HEK293 (cell line): Measurements from ENCODE around the gene MALAT1.

ENCODE experiments used
- CTCF ChIA-PET: fragments of 350-600 bp; formaldehyde crosslinking; extraction: SDS; loops from one replicate; lab custom pipeline; 2021; ENCODE audit warnings: antibody characterized with exemption; lab: Yijun Ruan, JAX
- POLR2A ChIA-PET: fragments of 300-600 bp; formaldehyde crosslinking; extraction: SDS; loops from one replicate; lab custom pipeline; 2020; ENCODE audit warnings: antibody characterized with exemption, inconsistent platforms; lab: Yijun Ruan, JAX
- H3K27ac ChIP-seq: fragments of 200-500 bp; sonication (Bioruptor generic); 2 replicates; pipeline ENCODE4 v1.5.1; 2014; ENCODE audit warnings: low read depth, low read length, control low read depth, inconsistent platforms; ENCODE audit errors: extremely low read depth
- H3K36me3 ChIP-seq, 2 experiments: fragments of 200-500 bp in 1 of 2; sonication (Bioruptor generic) in 1 of 2; 1 replicate in 1 of 2; 2 replicates in 1 of 2; pipeline ENCODE4 v1.5.1; 2014 to 2017; ENCODE audit warnings: inconsistent platforms in 2 of 2, low read length in 2 of 2; ENCODE audit not compliant: control insufficient read depth in 2 of 2, insufficient read depth in 1 of 2
- H3K4me1 ChIP-seq: fragments of 200-500 bp; sonication (Bioruptor generic); 2 replicates; pipeline ENCODE4 v1.5.1; 2014; ENCODE audit warnings: mild to moderate bottlenecking, low read length, inconsistent platforms; ENCODE audit not compliant: control insufficient read depth, insufficient read depth
- H3K4me3 ChIP-seq: 2 replicates; pipeline ENCODE4 v1.5.1; 2011; ENCODE audit warnings: low read depth, mild to moderate bottlenecking, control low read depth, low read length, moderate library complexity
- H3K9me3 ChIP-seq: fragments of 200-500 bp; sonication (Bioruptor generic); 2 replicates; pipeline ENCODE4 v1.5.1; 2014; ENCODE audit warnings: low read depth, low read length, inconsistent platforms; ENCODE audit not compliant: control insufficient read depth, insufficient read depth
- BCL11B ChIP-seq: fragments of 450-650 bp; formaldehyde crosslinking; IDR thresholded peaks from 2 replicates; pipeline ENCODE4 v1.5.1; 2016; ENCODE audit warnings: low read depth, missing biosample characterization, missing genetic modification characterization
- GLI2 ChIP-seq: fragments of 450-650 bp; formaldehyde crosslinking; IDR thresholded peaks from 2 replicates; pipeline ENCODE4; 2017; ENCODE audit warnings: missing biosample characterization, missing genetic modification characterization, low read depth, borderline replicate concordance
- HOXA7 ChIP-seq: sonication (generic); formaldehyde crosslinking; IDR thresholded peaks from 2 replicates; pipeline ENCODE4 v1.8.1; 2022; ENCODE audit warnings: missing genetic modification reagents, borderline replicate concordance
- KLF1 ChIP-seq: fragments of 450-650 bp; formaldehyde crosslinking; IDR thresholded peaks from 2 replicates; pipeline ENCODE4 v1.5.1; 2016; ENCODE audit warnings: missing biosample characterization, missing genetic modification characterization
- KLF9 ChIP-seq: fragments of 450-650 bp; formaldehyde crosslinking; IDR thresholded peaks from 2 replicates; pipeline ENCODE4 v1.5.1; 2016; ENCODE audit warnings: missing biosample characterization, missing genetic modification characterization, low read depth
- WT1 ChIP-seq: fragments of 450-650 bp; formaldehyde crosslinking; IDR thresholded peaks from 2 replicates; pipeline ENCODE4 v1.5.1; 2016; ENCODE audit warnings: missing biosample characterization, missing genetic modification characterization
- ZFHX2 ChIP-seq: fragments of 450-650 bp; formaldehyde crosslinking; conservative IDR thresholded peaks from 2 replicates; pipeline ENCODE4 v1.5.1; 2016; ENCODE audit warnings: missing biosample characterization, missing genetic modification characterization
- ZFP3 ChIP-seq: fragments of 450-650 bp; formaldehyde crosslinking; IDR thresholded peaks from 2 replicates; pipeline ENCODE4 v1.5.1; 2016; ENCODE audit warnings: low read depth, missing biosample characterization, missing genetic modification characterization
- ZNF155 ChIP-seq: fragments of 450-650 bp; formaldehyde crosslinking; IDR thresholded peaks from 2 replicates; pipeline ENCODE4 v1.5.1; 2016; ENCODE audit warnings: missing biosample characterization, missing genetic modification characterization
- ZNF19 ChIP-seq: fragments of 450-650 bp; formaldehyde crosslinking; IDR thresholded peaks from 2 replicates; pipeline ENCODE4; 2016; ENCODE audit warnings: missing biosample characterization, missing genetic modification characterization, low read depth
- ZNF211 ChIP-seq: fragments of 450-650 bp; formaldehyde crosslinking; IDR thresholded peaks from 2 replicates; pipeline ENCODE4 v1.5.1; 2016; ENCODE audit warnings: low read depth, missing biosample characterization, missing genetic modification characterization
- ZNF214 ChIP-seq: fragments of 450-650 bp; formaldehyde crosslinking; IDR thresholded peaks from 2 replicates; pipeline ENCODE4 v1.5.1; 2017; ENCODE audit warnings: missing biosample characterization, mild to moderate bottlenecking, missing genetic modification characterization, borderline replicate concordance
- ZNF239 ChIP-seq: fragments of 450-650 bp; formaldehyde crosslinking; IDR thresholded peaks from 2 replicates; pipeline ENCODE4 v1.5.1; 2016; ENCODE audit warnings: missing biosample characterization, missing genetic modification characterization
- ZNF274 ChIP-seq, 2 experiments: fragments of 200-500 bp in 1 of 2; fragments of 450-650 bp in 1 of 2; sonication (Bioruptor generic) in 1 of 2; formaldehyde crosslinking in 1 of 2; IDR thresholded peaks; 2 replicates each; pipeline versions ENCODE4 v1.5.1 to v1.6.1; 2014 to 2016; ENCODE audit warnings: borderline replicate concordance in 1 of 2, inconsistent platforms in 1 of 2, low read length in 1 of 2, missing biosample characterization in 1 of 2, missing genetic modification characterization in 1 of 2
- ZNF324 ChIP-seq: fragments of 450-650 bp; formaldehyde crosslinking; IDR thresholded peaks from 2 replicates; pipeline ENCODE4 v1.5.1; 2016; ENCODE audit warnings: missing biosample characterization, missing genetic modification characterization
- ZNF37A ChIP-seq: fragments of 450-650 bp; IDR thresholded peaks from 2 replicates; pipeline ENCODE4 v1.5.1; 2018; ENCODE audit warnings: missing biosample characterization, missing genetic modification characterization
- ZNF391 ChIP-seq: fragments of 450-650 bp; formaldehyde crosslinking; IDR thresholded peaks from 2 replicates; pipeline ENCODE4 v1.5.1; 2016; ENCODE audit warnings: low read depth, missing biosample characterization, missing genetic modification characterization, borderline replicate concordance
- ZNF473 ChIP-seq: fragments of 450-650 bp; formaldehyde crosslinking; IDR thresholded peaks from 2 replicates; pipeline ENCODE4 v1.5.1; 2017; ENCODE audit warnings: missing biosample characterization, missing genetic modification characterization
- ZNF514 ChIP-seq: fragments of 450-650 bp; formaldehyde crosslinking; IDR thresholded peaks from 2 replicates; pipeline ENCODE4 v1.5.1; 2016; ENCODE audit warnings: missing biosample characterization, missing genetic modification characterization
- ZNF548 ChIP-seq: fragments of 450-650 bp; formaldehyde crosslinking; IDR thresholded peaks from 2 replicates; pipeline ENCODE4 v1.5.1; 2016; ENCODE audit warnings: missing biosample characterization, missing genetic modification characterization
- ZNF560 ChIP-seq: fragments of 450-650 bp; formaldehyde crosslinking; IDR thresholded peaks from 2 replicates; pipeline ENCODE4 v1.5.1; 2017; ENCODE audit warnings: missing biosample characterization, missing genetic modification characterization, borderline replicate concordance
- ZNF596 ChIP-seq: fragments of 450-650 bp; IDR thresholded peaks from 2 replicates; pipeline ENCODE4 v1.5.0; 2018; ENCODE audit warnings: missing biosample characterization, mild to moderate bottlenecking, missing genetic modification characterization, moderate library complexity
- ZNF645 ChIP-seq: fragments of 450-650 bp; formaldehyde crosslinking; IDR thresholded peaks from 2 replicates; pipeline ENCODE4; 2016; ENCODE audit warnings: missing biosample characterization, missing genetic modification characterization
- ZNF658 ChIP-seq: fragments of 450-650 bp; formaldehyde crosslinking; IDR thresholded peaks from 2 replicates; pipeline ENCODE4; 2016; ENCODE audit warnings: missing biosample characterization, missing genetic modification characterization
- ZNF792 ChIP-seq: fragments of 450-650 bp; formaldehyde crosslinking; IDR thresholded peaks from 2 replicates; pipeline ENCODE4 v1.5.1; 2016; ENCODE audit warnings: missing biosample characterization, missing genetic modification characterization
- ZXDB ChIP-seq: fragments of 450-650 bp; formaldehyde crosslinking; IDR thresholded peaks from 2 replicates; pipeline ENCODE4 v1.5.1; 2016; ENCODE audit warnings: missing biosample characterization, missing genetic modification characterization
- TF ChIP-seq, protein P1 (sequence below): fragments of 450-650 bp; formaldehyde crosslinking; IDR thresholded peaks from 2 replicates; pipeline ENCODE4 v1.5.1; 2016; ENCODE audit warnings: missing biosample characterization, missing genetic modification characterization
- TF ChIP-seq, protein P2 (sequence below): fragments of 450-650 bp; formaldehyde crosslinking; IDR thresholded peaks from 2 replicates; pipeline ENCODE4 v1.5.1; 2017; ENCODE audit warnings: missing biosample characterization, missing genetic modification characterization
- TF ChIP-seq, protein P3 (sequence below): fragments of 450-650 bp; IDR thresholded peaks from 2 replicates; pipeline ENCODE4 v1.5.1; 2018; ENCODE audit warnings: missing biosample characterization, missing genetic modification characterization

MALAT1 gene

DNA sequence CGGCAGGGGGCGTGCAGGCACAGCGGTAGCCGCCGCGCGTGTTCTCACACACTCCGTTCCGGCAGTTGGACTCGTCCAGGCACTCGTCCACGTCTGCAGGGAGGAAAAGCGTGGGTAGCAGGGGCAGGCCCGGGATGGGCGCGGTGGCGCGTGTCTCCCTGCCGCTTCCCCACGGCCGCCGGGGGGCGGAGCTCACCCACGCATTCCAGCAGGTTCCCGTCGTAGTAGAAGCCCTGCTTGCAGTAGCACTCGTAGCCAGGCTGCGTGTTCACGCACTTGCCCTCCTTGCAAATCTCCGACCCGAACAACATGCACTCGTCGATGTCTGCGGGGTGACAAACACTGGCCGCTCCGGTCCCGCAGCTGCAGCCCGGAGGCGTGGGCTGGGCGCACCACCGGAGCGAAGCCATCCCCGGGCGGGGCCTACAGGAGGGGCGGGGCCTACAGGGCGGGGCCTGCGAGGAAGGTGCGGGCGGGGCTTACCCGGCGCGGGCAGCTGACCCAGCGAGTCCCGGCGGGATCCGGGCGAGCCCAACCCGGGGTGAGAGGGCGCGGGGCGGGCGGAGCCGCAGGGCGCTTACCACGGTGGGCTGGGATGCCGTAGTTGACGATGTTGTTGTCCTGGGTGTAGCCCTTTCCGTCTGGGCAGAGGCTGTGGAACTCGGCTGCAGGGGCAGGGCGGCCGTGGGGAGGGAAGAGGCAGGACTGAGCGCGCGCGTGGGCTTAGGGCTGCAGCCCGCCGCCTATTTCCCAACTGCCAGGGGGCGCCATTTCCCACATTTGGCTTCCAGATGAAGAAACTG lies 41.6 kb downstream of the MALAT1 start:
- peak overlapping the region; percentile 69; the same call in 1 of the 2 replicates for H3K27ac ChIP-seq
- ChIA-PET CTCF (interaction anchor here (0.6 to 4.5 kb wide), 31 partner anchors 11 to 512 kb away, joined by 3 to 133 read pairs (median 4); partner anchors contain the start of genes FAM89B, KAT5, PCNX3 and SCYL1), POLR2A (interaction anchor here (0.5 to 2.6 kb wide), 18 partner anchors 9 to 507 kb away, joined by 3 to 39 read pairs (median 8); partner anchors contain the start of genes FAM89B, MALAT1, MAP3K11 and NEAT1)
- peaks cover 3% of the 10 kb centered on the region; the same call in 1 of the 2 replicates for H3K4me1 ChIP-seq
- H3K9me3 ChIP-seq = no peaks in the 10 kb centered on the region
- peaks cover 0 to 82% of the 10 kb centered on the region in 2 experiments; a peak in 2 of 3 replicates for H3K36me3 ChIP-seq
- peak overlapping the region; percentile 47 for H3K4me3 ChIP-seq
- TF ChIP-seq ZNF560 (tag by site-specific recombination) = no peak
- peak; percentile 70 for TF ChIP-seq ZXDB
- TF ChIP-seq ZNF514 (tag by site-specific recombination) = no peak
- TF ChIP-seq ZNF211 (tag by site-specific recombination) = no peak
- TF ChIP-seq, protein P1, sequence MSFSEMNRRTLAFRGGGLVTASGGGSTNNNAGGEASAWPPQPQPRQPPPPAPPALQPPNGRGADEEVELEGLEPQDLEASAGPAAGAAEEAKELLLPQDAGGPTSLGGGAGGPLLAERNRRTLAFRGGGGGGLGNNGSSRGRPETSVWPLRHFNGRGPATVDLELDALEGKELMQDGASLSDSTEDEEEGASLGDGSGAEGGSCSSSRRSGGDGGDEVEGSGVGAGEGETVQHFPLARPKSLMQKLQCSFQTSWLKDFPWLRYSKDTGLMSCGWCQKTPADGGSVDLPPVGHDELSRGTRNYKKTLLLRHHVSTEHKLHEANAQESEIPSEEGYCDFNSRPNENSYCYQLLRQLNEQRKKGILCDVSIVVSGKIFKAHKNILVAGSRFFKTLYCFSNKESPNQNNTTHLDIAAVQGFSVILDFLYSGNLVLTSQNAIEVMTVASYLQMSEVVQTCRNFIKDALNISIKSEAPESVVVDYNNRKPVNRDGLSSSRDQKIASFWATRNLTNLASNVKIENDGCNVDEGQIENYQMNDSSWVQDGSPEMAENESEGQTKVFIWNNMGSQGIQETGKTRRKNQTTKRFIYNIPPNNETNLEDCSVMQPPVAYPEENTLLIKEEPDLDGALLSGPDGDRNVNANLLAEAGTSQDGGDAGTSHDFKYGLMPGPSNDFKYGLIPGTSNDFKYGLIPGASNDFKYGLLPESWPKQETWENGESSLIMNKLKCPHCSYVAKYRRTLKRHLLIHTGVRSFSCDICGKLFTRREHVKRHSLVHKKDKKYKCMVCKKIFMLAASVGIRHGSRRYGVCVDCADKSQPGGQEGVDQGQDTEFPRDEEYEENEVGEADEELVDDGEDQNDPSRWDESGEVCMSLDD = no peak
- TF ChIP-seq WT1 (tag by site-specific recombination) = peak; percentile 48
- no peak for TF ChIP-seq ZNF155
- TF ChIP-seq KLF1 (tag by site-specific recombination) = peak; percentile 96
- 0 out of 2 replicates have a peak, but pooled peaks have one; percentile 22 for TF ChIP-seq ZNF391
- no peak for TF ChIP-seq ZNF792 (tag by site-specific recombination)
- peak; percentile 84 for TF ChIP-seq KLF9 (tag by site-specific recombination)
- peak; percentile 60; the same call in 1 of the 2 replicates for TF ChIP-seq BCL11B (tag by site-specific recombination)
- TF ChIP-seq HOXA7 (CRISPR knock-in tag) = no peak
- TF ChIP-seq ZNF596 = no peak
- peak; percentile 96 for TF ChIP-seq ZFHX2 (tag by site-specific recombination)
- no peak for TF ChIP-seq GLI2 (tag by site-specific recombination)
- TF ChIP-seq ZNF658 (tag by site-specific recombination) = no peak
- TF ChIP-seq ZNF37A (tag by site-specific recombination) = no peak
- no peak for TF ChIP-seq ZNF274 (IDR thresholded peaks at IDR 0.05; ENCODE audit: low read length)
- no peak for TF ChIP-seq ZNF274 (tag by site-specific recombination; IDR thresholded peaks at IDR 0.05; ENCODE audit: borderline replicate concordance)
- TF ChIP-seq ZFP3 = no peak
- TF ChIP-seq ZNF324 = peak; percentile 44; the same call in 1 of the 2 replicates
- TF ChIP-seq, protein P2, sequence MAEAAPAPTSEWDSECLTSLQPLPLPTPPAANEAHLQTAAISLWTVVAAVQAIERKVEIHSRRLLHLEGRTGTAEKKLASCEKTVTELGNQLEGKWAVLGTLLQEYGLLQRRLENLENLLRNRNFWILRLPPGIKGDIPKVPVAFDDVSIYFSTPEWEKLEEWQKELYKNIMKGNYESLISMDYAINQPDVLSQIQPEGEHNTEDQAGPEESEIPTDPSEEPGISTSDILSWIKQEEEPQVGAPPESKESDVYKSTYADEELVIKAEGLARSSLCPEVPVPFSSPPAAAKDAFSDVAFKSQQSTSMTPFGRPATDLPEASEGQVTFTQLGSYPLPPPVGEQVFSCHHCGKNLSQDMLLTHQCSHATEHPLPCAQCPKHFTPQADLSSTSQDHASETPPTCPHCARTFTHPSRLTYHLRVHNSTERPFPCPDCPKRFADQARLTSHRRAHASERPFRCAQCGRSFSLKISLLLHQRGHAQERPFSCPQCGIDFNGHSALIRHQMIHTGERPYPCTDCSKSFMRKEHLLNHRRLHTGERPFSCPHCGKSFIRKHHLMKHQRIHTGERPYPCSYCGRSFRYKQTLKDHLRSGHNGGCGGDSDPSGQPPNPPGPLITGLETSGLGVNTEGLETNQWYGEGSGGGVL (tag by site-specific recombination) = no peak; the same call in 1 of the 2 replicates
- no peak for TF ChIP-seq ZNF19 (tag by site-specific recombination)
- TF ChIP-seq ZNF548 (tag by site-specific recombination) = no peak
- TF ChIP-seq ZNF473 (tag by site-specific recombination) = no peak
- TF ChIP-seq ZNF239 = no peak
- TF ChIP-seq ZNF645 (tag by site-specific recombination) = no peak
- no peak for TF ChIP-seq ZNF214 (tag by site-specific recombination)
- TF ChIP-seq, protein P3, sequence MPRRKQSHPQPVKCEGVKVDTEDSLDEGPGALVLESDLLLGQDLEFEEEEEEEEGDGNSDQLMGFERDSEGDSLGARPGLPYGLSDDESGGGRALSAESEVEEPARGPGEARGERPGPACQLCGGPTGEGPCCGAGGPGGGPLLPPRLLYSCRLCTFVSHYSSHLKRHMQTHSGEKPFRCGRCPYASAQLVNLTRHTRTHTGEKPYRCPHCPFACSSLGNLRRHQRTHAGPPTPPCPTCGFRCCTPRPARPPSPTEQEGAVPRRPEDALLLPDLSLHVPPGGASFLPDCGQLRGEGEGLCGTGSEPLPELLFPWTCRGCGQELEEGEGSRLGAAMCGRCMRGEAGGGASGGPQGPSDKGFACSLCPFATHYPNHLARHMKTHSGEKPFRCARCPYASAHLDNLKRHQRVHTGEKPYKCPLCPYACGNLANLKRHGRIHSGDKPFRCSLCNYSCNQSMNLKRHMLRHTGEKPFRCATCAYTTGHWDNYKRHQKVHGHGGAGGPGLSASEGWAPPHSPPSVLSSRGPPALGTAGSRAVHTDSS (tag by site-specific recombination) = no peak
